Measurements from ENCODE around the gene MIPOL1.

Gene MIPOL1

DNA sequence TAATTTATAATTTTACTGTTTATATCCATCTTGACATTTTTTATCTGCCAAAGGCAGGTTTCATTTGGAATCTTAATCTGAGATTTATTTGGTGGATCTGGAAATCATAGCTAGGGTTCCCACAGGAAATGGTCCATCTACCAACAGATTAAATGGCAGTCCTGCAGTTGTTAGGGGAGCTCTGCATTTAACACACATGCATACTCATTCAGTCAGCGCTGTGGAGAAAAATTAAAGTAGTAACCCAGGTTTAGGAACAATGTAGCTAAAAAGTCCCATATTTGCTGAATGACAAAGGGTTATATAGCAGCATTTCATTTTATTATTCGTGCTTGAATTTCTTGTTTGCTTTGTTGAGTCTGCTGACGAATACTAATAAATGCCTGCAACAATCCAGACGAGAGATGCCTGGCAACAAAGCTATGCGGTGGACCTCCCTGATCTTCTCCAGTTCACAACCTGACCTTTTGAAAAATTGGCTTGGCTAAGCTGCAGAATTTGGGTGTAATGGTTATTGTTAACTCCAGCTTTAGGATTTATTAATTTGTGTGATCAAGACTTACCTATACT, 59.8 kb downstream of the MIPOL1 start:
- no peak for DNase-seq (ENCODE audit: extremely low read depth, insufficient read length)
- TF ChIP-seq, protein P1, sequence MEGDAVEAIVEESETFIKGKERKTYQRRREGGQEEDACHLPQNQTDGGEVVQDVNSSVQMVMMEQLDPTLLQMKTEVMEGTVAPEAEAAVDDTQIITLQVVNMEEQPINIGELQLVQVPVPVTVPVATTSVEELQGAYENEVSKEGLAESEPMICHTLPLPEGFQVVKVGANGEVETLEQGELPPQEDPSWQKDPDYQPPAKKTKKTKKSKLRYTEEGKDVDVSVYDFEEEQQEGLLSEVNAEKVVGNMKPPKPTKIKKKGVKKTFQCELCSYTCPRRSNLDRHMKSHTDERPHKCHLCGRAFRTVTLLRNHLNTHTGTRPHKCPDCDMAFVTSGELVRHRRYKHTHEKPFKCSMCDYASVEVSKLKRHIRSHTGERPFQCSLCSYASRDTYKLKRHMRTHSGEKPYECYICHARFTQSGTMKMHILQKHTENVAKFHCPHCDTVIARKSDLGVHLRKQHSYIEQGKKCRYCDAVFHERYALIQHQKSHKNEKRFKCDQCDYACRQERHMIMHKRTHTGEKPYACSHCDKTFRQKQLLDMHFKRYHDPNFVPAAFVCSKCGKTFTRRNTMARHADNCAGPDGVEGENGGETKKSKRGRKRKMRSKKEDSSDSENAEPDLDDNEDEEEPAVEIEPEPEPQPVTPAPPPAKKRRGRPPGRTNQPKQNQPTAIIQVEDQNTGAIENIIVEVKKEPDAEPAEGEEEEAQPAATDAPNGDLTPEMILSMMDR (IDR thresholded peaks at IDR 0.05; ENCODE audit: insufficient read depth, low read length, poor library complexity, severe bottlenecking): no peak
- no peaks in the 10 kb centered on the region for H3K27me3 ChIP-seq (replicated peaks; ENCODE audit: control insufficient read depth, insufficient read depth, low read length)
- no peak overlapping the region for H3K4me3 ChIP-seq (replicated peaks; ENCODE audit: low read depth, low read length)
- no peaks in the 10 kb centered on the region for H3K36me3 ChIP-seq (ENCODE audit: control insufficient read depth, insufficient read depth, low read length)

GRCh38 chr14:37262649-37263048, 64.9 kb downstream of the MIPOL1 start:
- H3K4me3 ChIP-seq (replicated peaks; ENCODE audit: low read depth, low read length): no peak overlapping the region
- no peaks in the 10 kb centered on the region for H3K27me3 ChIP-seq (replicated peaks; ENCODE audit: control insufficient read depth, insufficient read depth, low read length)
- TF ChIP-seq, protein P1 (IDR thresholded peaks at IDR 0.05; ENCODE audit: insufficient read depth, low read length, poor library complexity, severe bottlenecking): no peak
- no peaks in the 10 kb centered on the region for H3K36me3 ChIP-seq (ENCODE audit: control insufficient read depth, insufficient read depth, low read length)
- no peak for DNase-seq (ENCODE audit: extremely low read depth, insufficient read length)

DNA sequence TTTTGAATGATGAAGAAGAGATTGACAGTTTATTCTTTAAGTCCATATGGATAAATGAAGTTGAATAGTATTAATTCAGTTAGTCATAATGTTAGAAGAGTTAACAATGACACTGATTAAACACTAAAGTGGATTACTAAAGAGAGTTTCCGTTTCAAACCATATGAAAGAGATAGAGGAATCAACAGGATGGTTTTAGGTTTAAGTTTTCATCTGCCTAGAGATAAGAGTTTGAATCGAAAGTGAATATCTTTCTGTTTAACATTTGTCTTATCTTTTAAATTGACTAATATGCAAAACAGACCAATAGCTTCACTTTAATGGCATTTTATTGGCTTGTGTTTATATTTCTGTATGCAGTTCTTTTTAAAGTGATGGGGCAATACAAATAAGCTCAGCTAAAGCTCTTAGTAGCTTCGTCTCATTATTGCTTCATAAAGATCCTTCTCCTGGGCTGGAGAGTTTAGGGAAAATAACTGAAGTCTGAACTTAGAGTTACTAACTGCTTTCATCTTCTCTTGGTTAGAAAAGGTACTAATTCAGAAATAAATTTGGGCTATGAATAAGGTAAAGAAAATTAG, 66.0 kb downstream of the MIPOL1 start:
- TF ChIP-seq, protein P1 (IDR thresholded peaks at IDR 0.05; ENCODE audit: insufficient read depth, low read length, poor library complexity, severe bottlenecking): no peak
- Histone ChIP-seq H3K27me3 (replicated peaks; ENCODE audit: control insufficient read depth, insufficient read depth, low read length) (no peaks in the 10 kb centered on the region), H3K4me3 (replicated peaks; ENCODE audit: low read depth, low read length) (no peak overlapping the region), H3K36me3 (ENCODE audit: control insufficient read depth, insufficient read depth, low read length) (no peaks in the 10 kb centered on the region)
- DNase-seq (ENCODE audit: extremely low read depth, insufficient read length): no peak

GRCh38 chr14:37268788-37269187, 71.1 kb downstream of the MIPOL1 start:
- H3K4me3 ChIP-seq (replicated peaks; ENCODE audit: low read depth, low read length): no peak overlapping the region
- H3K27me3 ChIP-seq (replicated peaks; ENCODE audit: control insufficient read depth, insufficient read depth, low read length): no peaks in the 10 kb centered on the region
- TF ChIP-seq, protein P1 (IDR thresholded peaks at IDR 0.05; ENCODE audit: insufficient read depth, low read length, poor library complexity, severe bottlenecking): no peak
- no peaks in the 10 kb centered on the region for H3K36me3 ChIP-seq (ENCODE audit: control insufficient read depth, insufficient read depth, low read length)
- no peak for DNase-seq (ENCODE audit: extremely low read depth, insufficient read length)

GRCh38 chr14:37270629-37271028, 72.9 kb downstream of the MIPOL1 start:
- DNase-seq (ENCODE audit: extremely low read depth, insufficient read length): no peak
- Histone ChIP-seq H3K36me3 (ENCODE audit: control insufficient read depth, insufficient read depth, low read length) (no peaks in the 10 kb centered on the region), H3K27me3 (replicated peaks; ENCODE audit: control insufficient read depth, insufficient read depth, low read length) (no peaks in the 10 kb centered on the region), H3K4me3 (replicated peaks; ENCODE audit: low read depth, low read length) (no peak overlapping the region)
- TF ChIP-seq, protein P1 (IDR thresholded peaks at IDR 0.05; ENCODE audit: insufficient read depth, low read length, poor library complexity, severe bottlenecking): no peak
